ENCODE results near the gene ZNF654.

ZNF654 gene

DNA sequence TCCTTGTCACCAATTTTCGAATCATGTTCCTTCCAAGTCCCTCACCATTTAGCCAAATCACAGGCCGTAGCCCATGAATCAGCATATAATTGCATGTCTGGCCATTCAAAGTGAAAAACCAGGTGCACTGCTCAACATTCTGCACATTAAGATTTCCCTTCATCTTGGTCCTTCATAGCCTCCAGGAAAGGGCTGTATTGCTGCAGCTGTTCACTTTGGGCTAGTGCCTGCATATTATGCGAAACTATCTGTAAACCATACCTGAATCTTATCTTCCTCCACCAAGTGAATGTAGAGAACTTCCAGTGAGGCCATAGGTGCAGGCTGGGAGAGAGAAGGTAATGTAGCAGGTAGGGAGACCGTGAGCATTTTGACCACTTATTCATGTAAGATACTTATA, 18.5 kb upstream of the ZNF654 start:
- peaks cover 5% of the 10 kb centered on the region for H3K4me1 Mint-ChIP-seq (ENCODE audit: low read depth)
- no peaks in the 10 kb centered on the region for H3K9me3 Mint-ChIP-seq
- no peaks in the 10 kb centered on the region for H3K27me3 Mint-ChIP-seq
- H3K27ac Mint-ChIP-seq, result no peak overlapping the region
- H3K36me3 Mint-ChIP-seq (ENCODE audit: low read depth), result no peaks in the 10 kb centered on the region
- no peak overlapping the region for H3K4me3 Mint-ChIP-seq

DNA sequence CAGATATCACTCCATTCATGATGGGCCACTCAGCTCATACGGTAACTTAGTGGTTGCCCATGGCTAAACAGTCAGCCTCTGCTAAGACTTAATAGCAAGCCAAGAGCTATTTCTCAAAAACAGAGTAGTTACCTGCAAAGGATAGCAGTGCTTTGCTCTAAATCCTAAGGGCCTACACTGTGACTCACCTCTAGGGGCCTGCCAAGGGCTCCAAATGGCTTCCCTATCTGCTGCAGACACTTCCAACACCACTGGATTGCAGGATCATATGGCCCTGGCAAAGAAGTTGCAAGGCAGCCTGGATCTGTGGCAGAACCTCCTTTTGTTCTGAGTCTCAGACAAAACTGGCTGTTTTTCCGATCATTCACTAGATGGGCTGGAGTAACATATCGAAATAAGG, 18.1 kb upstream of the ZNF654 start:
- Mint-ChIP-seq H3K27ac (no peak overlapping the region), H3K4me1 (ENCODE audit: low read depth) (peaks cover 5% of the 10 kb centered on the region), H3K36me3 (ENCODE audit: low read depth) (no peaks in the 10 kb centered on the region), H3K9me3 (no peaks in the 10 kb centered on the region), H3K4me3 (no peak overlapping the region), H3K27me3 (no peaks in the 10 kb centered on the region)

DNA sequence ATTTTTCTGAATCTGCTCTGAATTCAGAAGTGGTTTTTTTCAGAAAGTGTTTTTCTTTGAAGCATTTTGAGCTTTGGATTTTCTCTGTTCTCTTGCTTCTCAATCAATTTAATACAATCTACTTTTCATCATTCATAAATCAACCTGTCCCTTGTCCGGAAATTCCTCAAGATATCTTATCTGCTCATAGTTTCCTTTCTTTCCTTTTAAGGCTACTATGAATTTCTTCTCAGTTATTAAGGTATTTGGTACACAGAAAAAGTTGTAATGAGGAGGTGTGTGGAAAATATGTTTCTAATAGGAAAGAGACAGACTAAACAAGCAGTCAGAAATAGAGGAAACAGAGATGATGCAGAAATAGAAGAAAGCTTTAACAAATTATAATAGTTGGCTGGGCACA, 14.6 kb upstream of the ZNF654 start:
- H3K9me3 Mint-ChIP-seq, result no peaks in the 10 kb centered on the region
- H3K4me1 Mint-ChIP-seq (ENCODE audit: low read depth), result peaks cover 13% of the 10 kb centered on the region
- no peaks in the 10 kb centered on the region for H3K27me3 Mint-ChIP-seq
- H3K27ac Mint-ChIP-seq, result no peak overlapping the region
- H3K36me3 Mint-ChIP-seq (ENCODE audit: low read depth), result no peaks in the 10 kb centered on the region
- no peak overlapping the region for H3K4me3 Mint-ChIP-seq

DNA sequence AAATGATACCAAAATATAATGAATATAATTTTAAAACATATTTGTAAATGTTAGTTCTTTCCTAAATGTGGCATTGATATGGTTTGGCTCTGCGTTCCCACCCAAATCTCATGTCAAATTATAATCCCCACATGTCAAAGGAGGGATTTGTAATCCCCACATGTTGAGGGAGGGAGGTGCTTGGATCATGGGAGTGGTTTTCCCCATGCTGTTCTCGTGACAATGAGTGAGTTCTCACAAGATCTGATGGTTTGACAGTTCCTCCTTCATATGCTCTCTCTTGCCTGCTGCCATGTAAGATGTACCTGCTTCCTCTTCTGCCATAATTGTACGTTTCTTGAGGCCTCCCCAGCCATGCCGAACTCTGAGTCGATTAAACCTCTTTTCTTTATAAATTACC, 12.3 kb upstream of the ZNF654 start:
- H3K36me3 Mint-ChIP-seq (ENCODE audit: low read depth), result no peaks in the 10 kb centered on the region
- H3K4me1 Mint-ChIP-seq (ENCODE audit: low read depth), result peaks cover 16% of the 10 kb centered on the region
- H3K4me3 Mint-ChIP-seq, result no peak overlapping the region
- no peaks in the 10 kb centered on the region for H3K9me3 Mint-ChIP-seq
- H3K27me3 Mint-ChIP-seq, result no peaks in the 10 kb centered on the region
- no peak overlapping the region for H3K27ac Mint-ChIP-seq

DNA sequence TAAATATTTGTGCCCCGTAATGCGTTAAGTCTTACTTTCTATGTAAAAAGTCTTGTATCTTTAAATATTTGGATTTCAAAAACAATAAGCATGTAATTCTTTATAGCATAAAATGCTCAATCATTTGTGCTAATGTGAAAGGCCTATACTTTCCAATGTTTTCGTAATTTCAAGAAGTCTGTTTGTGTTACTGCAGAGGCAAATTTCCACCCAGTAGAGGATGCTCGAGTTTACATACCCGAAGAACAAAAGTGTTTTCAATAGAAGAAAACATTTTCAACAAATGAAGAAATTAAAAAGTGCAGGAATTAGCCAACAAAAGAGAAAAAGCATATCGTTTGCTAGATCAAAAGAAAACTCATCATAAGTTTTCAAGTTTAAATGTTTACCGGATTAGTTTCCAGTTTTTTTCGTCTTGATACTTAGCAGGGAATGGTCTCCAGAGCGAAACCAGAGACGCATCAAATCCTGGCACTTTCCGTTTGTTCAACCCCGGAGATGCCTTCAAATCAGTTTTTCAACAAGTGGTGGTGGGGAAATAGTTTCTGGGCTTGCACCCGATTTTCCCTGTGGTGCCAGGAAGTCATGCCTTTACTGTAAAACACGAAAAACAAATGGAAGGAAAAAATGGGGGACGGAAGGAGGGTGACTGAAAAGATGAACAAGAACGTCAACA, 1.3 kb upstream of the ZNF654 start:
- Mint-ChIP-seq H3K27ac (peak overlapping the region; percentile 85), H3K4me3 (peak overlapping the region; percentile 93), H3K4me1 (ENCODE audit: low read depth) (peaks cover 50% of the 10 kb centered on the region), H3K9me3 (no peaks in the 10 kb centered on the region), H3K27me3 (no peaks in the 10 kb centered on the region), H3K36me3 (ENCODE audit: low read depth) (peaks cover 39% of the 10 kb centered on the region)

DNA sequence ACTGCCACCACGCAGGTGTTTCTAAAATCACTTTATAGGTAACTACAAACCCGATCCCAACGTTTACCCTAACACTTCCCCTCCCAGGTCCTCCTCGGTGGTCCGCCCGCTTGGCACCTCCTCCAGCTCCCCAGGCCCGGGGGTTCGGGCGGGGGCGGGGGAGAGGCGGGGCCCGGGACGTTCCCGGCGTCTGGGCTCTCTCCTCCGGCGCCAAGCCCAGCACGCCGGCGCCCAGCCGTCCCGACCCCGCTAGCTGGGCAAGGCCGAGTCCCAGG, 812 bp upstream of the ZNF654 start:
- Mint-ChIP-seq H3K9me3 (no peaks in the 10 kb centered on the region), H3K27ac (peak overlapping the region; percentile 85), H3K36me3 (ENCODE audit: low read depth) (peaks cover 39% of the 10 kb centered on the region), H3K4me3 (peak overlapping the region; percentile 93), H3K4me1 (ENCODE audit: low read depth) (peaks cover 55% of the 10 kb centered on the region), H3K27me3 (no peaks in the 10 kb centered on the region)

DNA sequence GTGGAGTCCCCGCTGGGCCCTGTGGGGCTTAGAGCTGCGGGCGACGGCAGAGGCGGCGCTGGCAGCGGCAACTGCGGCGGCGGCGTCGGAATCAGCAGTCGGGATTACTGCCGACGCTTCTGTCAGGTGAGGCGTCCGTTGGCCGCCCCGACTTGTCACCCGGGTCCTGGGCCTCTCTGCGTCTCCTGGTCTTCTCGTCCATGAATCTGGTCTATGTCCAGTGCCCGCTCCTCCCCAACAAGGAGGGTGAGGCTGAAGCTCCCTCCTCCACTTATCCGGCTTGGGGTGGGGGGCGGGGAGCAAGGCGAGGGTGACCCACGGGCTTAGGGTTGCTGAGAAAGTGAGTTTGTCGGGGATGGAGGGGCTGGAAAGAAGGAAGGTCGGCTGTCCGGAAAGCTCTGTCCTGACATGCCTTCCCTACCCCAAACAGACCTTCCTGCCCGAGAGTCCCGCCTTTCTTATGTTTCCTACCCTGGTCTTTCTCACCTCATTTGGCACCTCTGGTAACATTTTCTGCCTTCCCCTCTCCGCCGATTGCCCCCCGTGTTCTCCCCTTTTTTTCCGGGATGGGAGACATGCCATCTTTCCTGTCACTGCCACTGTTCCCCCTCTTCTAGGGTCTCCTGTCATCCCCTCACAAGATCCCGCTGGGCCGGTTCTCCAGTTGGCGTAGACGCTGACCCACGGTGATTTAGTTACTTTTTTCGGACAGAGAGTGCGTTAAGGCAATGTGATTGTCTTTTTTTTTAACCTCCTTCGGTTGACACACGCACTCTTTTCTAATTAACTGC, 520 bp downstream of the ZNF654 start:
- Mint-ChIP-seq H3K27me3 (no peaks in the 10 kb centered on the region), H3K4me1 (ENCODE audit: low read depth) (peaks cover 64% of the 10 kb centered on the region), H3K27ac (peak overlapping the region; percentile 85), H3K9me3 (no peaks in the 10 kb centered on the region), H3K4me3 (peak overlapping the region; percentile 93), H3K36me3 (ENCODE audit: low read depth) (peaks cover 29% of the 10 kb centered on the region)

DNA sequence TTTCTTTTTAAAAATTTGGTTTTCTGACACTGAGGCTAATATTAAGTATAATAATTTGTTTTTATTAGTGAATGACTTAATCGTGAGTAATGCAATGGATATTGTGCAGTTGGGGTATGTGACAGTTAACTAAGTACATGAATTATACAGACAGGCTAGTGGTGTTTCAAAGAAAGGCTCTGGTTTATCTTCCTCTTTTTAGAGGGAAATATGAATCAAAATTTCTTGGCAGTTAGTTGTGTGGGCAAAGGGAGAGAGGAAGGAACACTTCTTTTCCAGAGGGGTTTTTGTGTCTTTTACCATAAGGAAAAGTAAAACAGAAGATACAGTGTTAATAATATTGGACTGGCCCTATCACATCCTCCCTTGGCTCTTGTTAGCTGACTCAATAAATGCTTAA, 2.7 kb downstream of the ZNF654 start:
- Mint-ChIP-seq H3K27ac (no peak overlapping the region), H3K36me3 (ENCODE audit: low read depth) (peaks cover 13% of the 10 kb centered on the region), H3K4me1 (ENCODE audit: low read depth) (peaks cover 49% of the 10 kb centered on the region), H3K9me3 (no peaks in the 10 kb centered on the region), H3K27me3 (no peaks in the 10 kb centered on the region), H3K4me3 (peak overlapping the region; percentile 27)

DNA sequence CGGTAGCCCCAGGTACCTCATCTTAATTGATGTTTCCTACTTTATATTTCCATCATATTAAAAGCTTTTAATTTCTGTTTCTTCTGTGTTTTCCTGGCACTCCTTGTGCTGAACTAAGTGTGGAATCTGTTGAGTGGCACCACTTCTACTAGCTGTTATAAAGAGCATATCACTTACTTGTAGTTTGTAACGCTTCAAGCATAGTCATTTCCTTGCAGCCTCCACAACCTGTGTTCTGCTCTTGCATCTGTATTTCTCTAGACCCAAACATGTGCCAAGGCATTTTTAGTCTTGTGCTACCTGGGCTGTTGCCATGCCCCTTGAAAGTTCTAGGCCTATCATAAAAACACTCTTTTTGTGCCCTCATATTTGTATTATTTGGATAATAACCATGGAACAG, 16.0 kb downstream of the ZNF654 start:
- no peak overlapping the region for H3K27ac Mint-ChIP-seq
- peaks cover 27% of the 10 kb centered on the region for H3K36me3 Mint-ChIP-seq (ENCODE audit: low read depth)
- peaks cover 11% of the 10 kb centered on the region for H3K9me3 Mint-ChIP-seq
- peaks cover 49% of the 10 kb centered on the region for H3K4me1 Mint-ChIP-seq (ENCODE audit: low read depth)
- H3K27me3 Mint-ChIP-seq, result no peaks in the 10 kb centered on the region
- no peak overlapping the region for H3K4me3 Mint-ChIP-seq

DNA sequence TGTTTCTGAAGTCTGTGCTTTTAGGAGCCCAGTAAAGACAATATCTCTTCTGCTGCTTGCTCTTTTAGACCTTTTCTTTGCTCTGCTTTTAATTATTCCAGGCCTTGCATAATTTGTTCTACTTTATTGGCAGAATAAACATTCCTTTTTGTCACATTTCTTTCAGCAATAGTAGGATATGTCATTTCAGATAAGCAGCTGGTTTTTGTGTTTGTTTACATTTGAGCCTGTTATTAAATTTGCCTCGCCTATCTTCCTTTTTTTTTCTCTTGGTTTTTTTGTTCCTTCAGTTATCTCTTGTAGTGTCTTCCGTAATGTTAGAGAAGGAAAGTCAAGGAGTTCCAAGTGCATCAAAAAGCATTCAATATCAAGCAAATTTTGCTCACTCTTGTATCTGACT, 16.4 kb downstream of the ZNF654 start:
- H3K36me3 Mint-ChIP-seq (ENCODE audit: low read depth), result peaks cover 23% of the 10 kb centered on the region
- H3K27ac Mint-ChIP-seq, result no peak overlapping the region
- H3K4me3 Mint-ChIP-seq, result no peak overlapping the region
- peaks cover 11% of the 10 kb centered on the region for H3K9me3 Mint-ChIP-seq
- no peaks in the 10 kb centered on the region for H3K27me3 Mint-ChIP-seq
- peaks cover 51% of the 10 kb centered on the region for H3K4me1 Mint-ChIP-seq (ENCODE audit: low read depth)

DNA sequence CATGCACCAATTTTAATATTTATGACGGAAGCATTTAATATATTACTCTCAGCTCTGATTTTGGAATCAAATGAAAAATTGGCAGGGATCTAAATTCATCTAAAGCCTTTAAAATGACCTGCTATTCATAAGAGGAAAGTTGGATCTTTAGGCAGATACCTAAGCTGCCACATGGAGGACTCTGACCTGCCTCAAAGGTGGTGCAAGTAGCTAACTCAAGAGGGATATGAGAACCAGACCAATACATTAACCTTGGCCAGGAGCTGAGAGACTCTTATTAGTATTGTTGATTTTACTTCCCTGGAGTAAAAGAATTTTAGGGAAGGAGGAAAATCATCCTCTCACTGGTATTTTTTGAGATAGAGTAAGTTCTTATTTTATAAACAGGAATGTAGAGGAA, 17.7 kb downstream of the ZNF654 start:
- peaks cover 23% of the 10 kb centered on the region for H3K36me3 Mint-ChIP-seq (ENCODE audit: low read depth)
- H3K27ac Mint-ChIP-seq, result no peak overlapping the region
- peaks cover 59% of the 10 kb centered on the region for H3K4me1 Mint-ChIP-seq (ENCODE audit: low read depth)
- no peaks in the 10 kb centered on the region for H3K27me3 Mint-ChIP-seq
- peaks cover 6% of the 10 kb centered on the region for H3K9me3 Mint-ChIP-seq
- no peak overlapping the region for H3K4me3 Mint-ChIP-seq

DNA sequence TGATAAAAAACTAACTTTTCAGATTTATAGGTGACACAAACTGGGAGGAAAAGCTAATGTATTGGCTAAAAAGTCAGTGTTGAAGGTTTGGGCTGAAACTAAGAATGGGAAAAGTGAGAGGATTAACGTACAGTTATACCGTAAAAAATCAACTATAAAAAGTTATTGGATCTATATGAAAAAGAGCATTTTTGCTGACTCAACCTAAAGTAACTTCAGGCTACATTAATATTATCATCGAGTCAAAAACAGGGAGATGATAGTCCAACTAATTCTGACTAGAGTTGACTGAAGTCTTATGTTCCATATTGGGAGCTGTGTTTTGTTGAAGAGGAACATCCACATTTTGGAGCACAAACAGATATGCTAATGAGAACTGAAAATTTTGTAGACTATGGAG, 19.9 kb downstream of the ZNF654 start:
- Mint-ChIP-seq H3K4me1 (ENCODE audit: low read depth) (peaks cover 61% of the 10 kb centered on the region), H3K27ac (no peak overlapping the region), H3K27me3 (no peaks in the 10 kb centered on the region), H3K4me3 (no peak overlapping the region), H3K9me3 (no peaks in the 10 kb centered on the region), H3K36me3 (ENCODE audit: low read depth) (peaks cover 18% of the 10 kb centered on the region)

DNA sequence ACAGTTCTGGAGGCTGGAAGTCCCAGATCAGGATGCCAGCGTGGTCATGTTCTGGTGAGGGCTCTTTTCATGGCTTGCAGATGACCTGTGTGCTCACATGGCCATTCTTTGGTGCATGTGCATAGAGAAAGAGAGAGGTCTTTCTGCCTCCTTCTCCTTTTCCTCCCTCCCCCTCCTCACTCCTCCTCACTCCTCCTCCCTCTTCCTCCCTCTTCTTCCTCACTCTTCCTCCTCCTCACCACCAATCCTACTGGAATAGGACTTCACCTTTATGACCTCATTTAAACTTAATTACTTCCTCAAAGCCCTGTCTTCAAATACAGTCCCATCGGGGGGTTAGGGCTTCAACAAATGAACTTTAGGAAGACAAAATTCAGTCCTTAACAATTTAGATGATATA, 23.8 kb downstream of the ZNF654 start:
- H3K4me1 Mint-ChIP-seq (ENCODE audit: low read depth), result peaks cover 36% of the 10 kb centered on the region
- H3K4me3 Mint-ChIP-seq, result no peak overlapping the region
- H3K27me3 Mint-ChIP-seq, result no peaks in the 10 kb centered on the region
- H3K27ac Mint-ChIP-seq, result no peak overlapping the region
- no peaks in the 10 kb centered on the region for H3K9me3 Mint-ChIP-seq
- peaks cover 33% of the 10 kb centered on the region for H3K36me3 Mint-ChIP-seq (ENCODE audit: low read depth)

DNA sequence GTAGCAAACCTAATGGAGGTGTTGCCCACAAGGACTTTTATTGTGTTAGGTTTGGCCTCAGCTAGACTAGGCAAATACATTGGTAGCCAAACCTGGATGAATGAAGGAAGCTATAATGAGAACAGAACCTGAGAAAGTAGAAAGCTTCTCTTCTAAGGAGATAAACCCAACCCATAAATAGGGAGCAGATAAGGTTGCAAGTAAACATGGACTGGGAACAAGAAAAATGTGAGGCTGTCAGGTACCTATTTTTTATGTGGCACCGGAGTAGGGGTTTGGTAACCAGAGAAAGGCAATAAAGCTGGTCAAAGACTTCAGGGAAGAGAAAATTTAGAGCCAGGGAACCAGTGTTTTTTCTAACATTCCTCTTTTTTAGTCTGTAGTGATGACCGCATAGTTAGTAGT, 25.0 kb downstream of the ZNF654 start:
- H3K36me3 Mint-ChIP-seq (ENCODE audit: low read depth), result peaks cover 39% of the 10 kb centered on the region
- H3K4me1 Mint-ChIP-seq (ENCODE audit: low read depth), result peaks cover 28% of the 10 kb centered on the region
- H3K9me3 Mint-ChIP-seq, result no peaks in the 10 kb centered on the region
- no peak overlapping the region for H3K27ac Mint-ChIP-seq
- H3K27me3 Mint-ChIP-seq, result no peaks in the 10 kb centered on the region
- no peak overlapping the region for H3K4me3 Mint-ChIP-seq

DNA sequence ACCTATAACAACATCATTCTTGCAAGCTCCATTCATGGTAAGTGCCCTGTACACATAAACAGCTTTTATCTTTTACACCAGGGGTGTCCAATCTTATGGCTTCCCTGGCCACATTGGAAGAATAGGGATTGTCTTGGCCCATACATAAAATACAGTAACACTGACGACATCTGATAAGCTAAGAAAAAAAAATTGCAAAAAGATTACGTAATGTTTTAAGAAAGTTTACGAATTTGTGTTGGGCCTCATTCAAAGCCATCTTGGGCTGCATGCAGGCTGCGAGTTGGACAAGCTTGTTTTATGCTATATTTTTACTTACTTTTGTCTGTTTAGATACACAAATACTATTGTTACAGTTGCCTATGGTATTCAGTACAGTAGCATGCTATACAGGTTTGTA, 31.6 kb downstream of the ZNF654 start:
- H3K36me3 Mint-ChIP-seq (ENCODE audit: low read depth), result peaks cover 61% of the 10 kb centered on the region

DNA sequence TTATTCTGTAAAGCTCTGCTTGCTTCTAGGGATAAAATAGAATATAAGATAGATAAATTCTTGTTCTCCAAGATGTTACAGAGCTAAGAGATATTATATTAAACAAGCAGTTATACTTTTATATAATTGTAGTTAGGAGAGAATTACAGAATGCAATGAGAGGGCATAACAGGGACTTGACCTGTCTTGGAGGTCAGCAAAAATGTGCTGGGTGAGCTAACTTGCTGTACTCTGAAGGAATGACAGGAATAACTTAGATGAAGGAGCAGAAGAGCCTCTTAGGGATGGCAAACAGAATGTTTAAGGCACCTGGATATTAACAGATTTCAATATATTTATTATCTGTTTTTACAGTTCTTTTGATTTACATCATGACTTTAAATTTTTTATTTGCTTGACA, 33.2 kb downstream of the ZNF654 start:
- H3K4me3 Mint-ChIP-seq, result no peak overlapping the region
- H3K4me1 Mint-ChIP-seq (ENCODE audit: low read depth), result peaks cover 4% of the 10 kb centered on the region
- peaks cover 13% of the 10 kb centered on the region for H3K9me3 Mint-ChIP-seq
- H3K36me3 Mint-ChIP-seq (ENCODE audit: low read depth), result peaks cover 74% of the 10 kb centered on the region
- no peak overlapping the region for H3K27ac Mint-ChIP-seq
- no peaks in the 10 kb centered on the region for H3K27me3 Mint-ChIP-seq

More for the DNA sequence above, 31.6 kb downstream of the ZNF654 start:
- Mint-ChIP-seq H3K4me3 (no peak overlapping the region), H3K27ac (no peak overlapping the region), H3K9me3 (peaks cover 9% of the 10 kb centered on the region), H3K4me1 (ENCODE audit: low read depth) (peaks cover 4% of the 10 kb centered on the region), H3K27me3 (no peaks in the 10 kb centered on the region)
